ENCODE measurements around the gene HLA-G. TPM values are rescaled to one million over a fixed set of nuclear protein-coding genes. Genes with fewer than 3 reads are reported as not detected.

The HLA-G gene
- polyA plus RNA-seq, 1 of the 3 experiments (the other 2 are of a cell fraction): not detected

DNA sequence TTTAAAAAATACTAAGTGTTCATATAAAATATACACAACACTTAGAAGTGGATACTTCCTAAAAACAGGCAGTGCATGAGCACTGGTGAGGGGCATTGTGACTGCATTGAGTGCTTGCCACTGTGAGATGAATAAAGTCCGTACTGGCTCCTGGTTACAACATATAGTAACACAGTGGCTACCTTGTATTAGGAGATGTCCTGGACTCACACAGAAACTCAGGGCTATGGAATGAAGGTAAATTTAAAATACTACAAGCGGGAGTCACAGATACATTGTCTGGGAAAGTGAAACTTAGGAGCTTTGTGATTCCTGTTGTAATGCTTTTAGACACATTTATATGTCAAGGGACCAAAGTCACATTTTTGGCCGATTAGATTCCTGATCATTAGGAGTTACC is 36.5 kb upstream of the HLA-G start (continued):
- TF ChIP-seq REST (IDR thresholded peaks at IDR 0.05; ENCODE audit: low read depth, low read length): no peak
- TF ChIP-seq USF2 (IDR thresholded peaks at IDR 0.05; ENCODE audit: borderline replicate concordance, low read depth, low read length): no peak
- no peak for TF ChIP-seq NFIC (IDR thresholded peaks at IDR 0.05; ENCODE audit: borderline replicate concordance)
- TF ChIP-seq, protein P1, sequence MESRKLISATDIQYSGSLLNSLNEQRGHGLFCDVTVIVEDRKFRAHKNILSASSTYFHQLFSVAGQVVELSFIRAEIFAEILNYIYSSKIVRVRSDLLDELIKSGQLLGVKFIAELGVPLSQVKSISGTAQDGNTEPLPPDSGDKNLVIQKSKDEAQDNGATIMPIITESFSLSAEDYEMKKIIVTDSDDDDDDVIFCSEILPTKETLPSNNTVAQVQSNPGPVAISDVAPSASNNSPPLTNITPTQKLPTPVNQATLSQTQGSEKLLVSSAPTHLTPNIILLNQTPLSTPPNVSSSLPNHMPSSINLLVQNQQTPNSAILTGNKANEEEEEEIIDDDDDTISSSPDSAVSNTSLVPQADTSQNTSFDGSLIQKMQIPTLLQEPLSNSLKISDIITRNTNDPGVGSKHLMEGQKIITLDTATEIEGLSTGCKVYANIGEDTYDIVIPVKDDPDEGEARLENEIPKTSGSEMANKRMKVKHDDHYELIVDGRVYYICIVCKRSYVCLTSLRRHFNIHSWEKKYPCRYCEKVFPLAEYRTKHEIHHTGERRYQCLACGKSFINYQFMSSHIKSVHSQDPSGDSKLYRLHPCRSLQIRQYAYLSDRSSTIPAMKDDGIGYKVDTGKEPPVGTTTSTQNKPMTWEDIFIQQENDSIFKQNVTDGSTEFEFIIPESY (IDR thresholded peaks at IDR 0.05; ENCODE audit: borderline replicate concordance, low read depth): no peak
- no peak for TF ChIP-seq MEF2A (IDR thresholded peaks at IDR 0.05; ENCODE audit: borderline replicate concordance, low read depth)
- TF ChIP-seq SMC3 (IDR thresholded peaks at IDR 0.05; ENCODE audit: low read depth, low read length): no peak

GRCh38 chr6:29791786-29792122 is 35.9 kb upstream of the HLA-G start:
- H3K36me3 ChIP-seq (replicated peaks in 1 of 2; ENCODE audit: control insufficient read depth in 1 of 2, insufficient read depth in 2 of 2, low read length in 1 of 2): no peaks in the 10 kb centered on the region
- whole genome bisulfite sequencing (ENCODE audit: low lambda C conversion rate): 35% methylated on average over 12 of the region's 12 CpGs
- no peaks in the 10 kb centered on the region for H3K9me3 ChIP-seq
- no peaks in the 10 kb centered on the region for H3K9me2 ChIP-seq
- H3K27me3 ChIP-seq (ENCODE audit: insufficient read depth): peaks cover 27% of the 10 kb centered on the region; the same call in 1 of the 2 replicates
- peak; percentile 14 for DNase-seq
- no peak overlapping the region for H3K9ac ChIP-seq
- peaks cover 0 to 3% of the 10 kb centered on the region in 2 experiments; a peak in 1 of 4 replicates for H3K4me1 ChIP-seq (ENCODE audit: control insufficient read depth in 1 of 2, insufficient read depth in 2 of 2, low read depth in 1 of 2, low read length in 1 of 2)
- ChIA-PET POLR2A (no interaction called here), CTCF (interaction anchor here (1.0 kb wide), 1 partner anchor 139 kb away, joined by 3 read pairs; no protein-coding TSS in a partner anchor)
- H2AFZ ChIP-seq (ENCODE audit: low read depth): no peak overlapping the region
- H3K4me3 ChIP-seq (ENCODE audit: low read depth in 2 of 2, low read length in 1 of 2): no peak overlapping the region
- TF ChIP-seq GATA2 (CRISPR knock-in tag; IDR thresholded peaks at IDR 0.05) (no peak), RXRA (IDR thresholded peaks at IDR 0.05; ENCODE audit: borderline replicate concordance, low read depth) (no peak), FOSL2 (IDR thresholded peaks at IDR 0.05; ENCODE audit: borderline replicate concordance, low read depth) (no peak), MXI1 (IDR thresholded peaks at IDR 0.05; ENCODE audit: low read depth, low read length) (no peak), IRF3 (IDR thresholded peaks at IDR 0.05; ENCODE audit: low read depth, low read length) (no peak), YY1 (IDR thresholded peaks at IDR 0.05; ENCODE audit: low read depth) (no peak), RCOR1 (IDR thresholded peaks at IDR 0.05; ENCODE audit: low read length) (no peak), GABPA (IDR thresholded peaks at IDR 0.05; ENCODE audit: low read depth) (no peak), RFX5 (IDR thresholded peaks at IDR 0.05; ENCODE audit: low read length) (no peak), ELF1 (IDR thresholded peaks at IDR 0.05) (no peak), CTCF (IDR thresholded peaks at IDR 0.05) (no peak), JUND (IDR thresholded peaks at IDR 0.05) (no peak), RAD21 (IDR thresholded peaks at IDR 0.05; ENCODE audit: low read length) (no peak)
- TF ChIP-seq, protein P2, sequence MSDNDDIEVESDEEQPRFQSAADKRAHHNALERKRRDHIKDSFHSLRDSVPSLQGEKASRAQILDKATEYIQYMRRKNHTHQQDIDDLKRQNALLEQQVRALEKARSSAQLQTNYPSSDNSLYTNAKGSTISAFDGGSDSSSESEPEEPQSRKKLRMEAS (IDR thresholded peaks at IDR 0.05; ENCODE audit: low read depth): no peak
- TF ChIP-seq, protein P3, sequence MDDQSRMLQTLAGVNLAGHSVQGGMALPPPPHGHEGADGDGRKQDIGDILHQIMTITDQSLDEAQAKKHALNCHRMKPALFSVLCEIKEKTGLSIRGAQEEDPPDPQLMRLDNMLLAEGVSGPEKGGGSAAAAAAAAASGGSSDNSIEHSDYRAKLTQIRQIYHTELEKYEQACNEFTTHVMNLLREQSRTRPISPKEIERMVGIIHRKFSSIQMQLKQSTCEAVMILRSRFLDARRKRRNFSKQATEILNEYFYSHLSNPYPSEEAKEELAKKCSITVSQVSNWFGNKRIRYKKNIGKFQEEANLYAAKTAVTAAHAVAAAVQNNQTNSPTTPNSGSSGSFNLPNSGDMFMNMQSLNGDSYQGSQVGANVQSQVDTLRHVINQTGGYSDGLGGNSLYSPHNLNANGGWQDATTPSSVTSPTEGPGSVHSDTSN (IDR thresholded peaks at IDR 0.05): no peak
- H3F3A ChIP-seq (replicated peaks; ENCODE audit: insufficient read depth): no peaks in the 10 kb centered on the region
- H3K4me2 ChIP-seq: 0 out of 2 replicates have a peak overlapping the region, but pooled peaks have one; percentile 66
- H3K27ac ChIP-seq (ENCODE audit: low read depth in 2 of 2, low read length in 1 of 2): no peak overlapping the region
- no peaks in the 10 kb centered on the region for H4K20me1 ChIP-seq (ENCODE audit: insufficient read depth)
- no peaks in the 10 kb centered on the region for H3K79me2 ChIP-seq (ENCODE audit: insufficient read depth)

All from SK-N-SH (cell line).